HEK293 (cell line): ENCODE results near the gene SLC25A2.

Source experiments
- GLI4 ChIP-seq: fragments of 450-650 bp; formaldehyde crosslinking; IDR thresholded peaks from 2 replicates; pipeline ENCODE4 v1.5.1; 2016; ENCODE audit warnings: missing biosample characterization, missing genetic modification characterization
- YY1 ChIP-seq: fragments of 450-650 bp; formaldehyde crosslinking; IDR thresholded peaks from 2 replicates; pipeline ENCODE4 v1.5.1; 2018; ENCODE audit warnings: missing biosample characterization, missing genetic modification characterization
- ZNF133 ChIP-seq: fragments of 450-650 bp; formaldehyde crosslinking; IDR thresholded peaks from 2 replicates; pipeline ENCODE4 v1.5.1; 2016; ENCODE audit warnings: missing biosample characterization, missing genetic modification characterization
- ZNF274 ChIP-seq, 2 experiments: fragments of 200-500 bp in 1 of 2; fragments of 450-650 bp in 1 of 2; sonication (Bioruptor generic) in 1 of 2; formaldehyde crosslinking in 1 of 2; IDR thresholded peaks; 2 replicates each; pipeline versions ENCODE4 v1.5.1 to v1.6.1; 2014 to 2016; ENCODE audit warnings: borderline replicate concordance in 1 of 2, inconsistent platforms in 1 of 2, low read length in 1 of 2, missing biosample characterization in 1 of 2, missing genetic modification characterization in 1 of 2
- ZNF654 ChIP-seq: fragments of 450-650 bp; formaldehyde crosslinking; IDR thresholded peaks from 2 replicates; pipeline ENCODE4 v1.5.1; 2016; ENCODE audit warnings: low read depth, missing biosample characterization, missing genetic modification characterization
- TF ChIP-seq, protein P1 (sequence below): fragments of 450-650 bp; formaldehyde crosslinking; IDR thresholded peaks from 2 replicates; pipeline ENCODE4 v1.5.1; 2017; ENCODE audit warnings: missing biosample characterization, mild to moderate bottlenecking, missing genetic modification characterization, moderate library complexity
- TF ChIP-seq, protein P2 (sequence below): fragments of 450-650 bp; formaldehyde crosslinking; IDR thresholded peaks from 2 replicates; pipeline ENCODE4 v1.5.1; 2016; ENCODE audit warnings: missing biosample characterization, missing genetic modification characterization

DNA sequence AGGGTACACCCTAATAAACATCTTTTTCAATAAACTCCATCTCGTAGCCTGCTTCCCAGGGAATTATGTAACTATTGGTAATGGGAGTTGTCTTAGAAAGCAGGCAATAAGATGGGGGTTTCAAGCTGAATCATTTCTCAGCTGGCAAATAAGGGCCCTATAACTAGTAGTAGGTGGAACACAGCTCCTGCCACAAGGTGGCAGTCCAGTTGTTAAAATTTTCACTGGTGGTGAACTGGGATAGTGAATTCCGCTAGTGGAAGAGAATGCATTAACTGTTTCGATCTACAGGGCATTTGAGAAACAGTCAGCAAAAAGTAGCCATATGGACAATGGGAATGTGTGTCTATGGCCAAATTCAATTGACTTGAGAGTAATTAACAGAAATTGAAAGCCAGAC, 30.9 kb downstream of the SLC25A2 start:
- TF ChIP-seq, protein P1, sequence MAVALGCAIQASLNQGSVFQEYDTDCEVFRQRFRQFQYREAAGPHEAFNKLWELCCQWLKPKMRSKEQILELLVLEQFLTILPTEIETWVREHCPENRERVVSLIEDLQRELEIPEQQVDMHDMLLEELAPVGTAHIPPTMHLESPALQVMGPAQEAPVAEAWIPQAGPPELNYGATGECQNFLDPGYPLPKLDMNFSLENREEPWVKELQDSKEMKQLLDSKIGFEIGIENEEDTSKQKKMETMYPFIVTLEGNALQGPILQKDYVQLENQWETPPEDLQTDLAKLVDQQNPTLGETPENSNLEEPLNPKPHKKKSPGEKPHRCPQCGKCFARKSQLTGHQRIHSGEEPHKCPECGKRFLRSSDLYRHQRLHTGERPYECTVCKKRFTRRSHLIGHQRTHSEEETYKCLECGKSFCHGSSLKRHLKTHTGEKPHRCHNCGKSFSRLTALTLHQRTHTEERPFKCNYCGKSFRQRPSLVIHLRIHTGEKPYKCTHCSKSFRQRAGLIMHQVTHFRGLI (tag by site-specific recombination): no peak
- TF ChIP-seq ZNF274 (IDR thresholded peaks at IDR 0.05; ENCODE audit: low read length) (no peak), ZNF274 (tag by site-specific recombination; IDR thresholded peaks at IDR 0.05; ENCODE audit: borderline replicate concordance) (no peak), ZNF133 (tag by site-specific recombination) (no peak), ZNF654 (tag by site-specific recombination) (peak; percentile 21; the same call in 1 of the 2 replicates), YY1 (tag by site-specific recombination) (no peak), GLI4 (tag by site-specific recombination) (no peak)
- TF ChIP-seq, protein P2, sequence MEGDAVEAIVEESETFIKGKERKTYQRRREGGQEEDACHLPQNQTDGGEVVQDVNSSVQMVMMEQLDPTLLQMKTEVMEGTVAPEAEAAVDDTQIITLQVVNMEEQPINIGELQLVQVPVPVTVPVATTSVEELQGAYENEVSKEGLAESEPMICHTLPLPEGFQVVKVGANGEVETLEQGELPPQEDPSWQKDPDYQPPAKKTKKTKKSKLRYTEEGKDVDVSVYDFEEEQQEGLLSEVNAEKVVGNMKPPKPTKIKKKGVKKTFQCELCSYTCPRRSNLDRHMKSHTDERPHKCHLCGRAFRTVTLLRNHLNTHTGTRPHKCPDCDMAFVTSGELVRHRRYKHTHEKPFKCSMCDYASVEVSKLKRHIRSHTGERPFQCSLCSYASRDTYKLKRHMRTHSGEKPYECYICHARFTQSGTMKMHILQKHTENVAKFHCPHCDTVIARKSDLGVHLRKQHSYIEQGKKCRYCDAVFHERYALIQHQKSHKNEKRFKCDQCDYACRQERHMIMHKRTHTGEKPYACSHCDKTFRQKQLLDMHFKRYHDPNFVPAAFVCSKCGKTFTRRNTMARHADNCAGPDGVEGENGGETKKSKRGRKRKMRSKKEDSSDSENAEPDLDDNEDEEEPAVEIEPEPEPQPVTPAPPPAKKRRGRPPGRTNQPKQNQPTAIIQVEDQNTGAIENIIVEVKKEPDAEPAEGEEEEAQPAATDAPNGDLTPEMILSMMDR (tag by site-specific recombination): no peak
